ENCODE results near the gene RPP25.

GRCh38 chr15:74906067-74906449, 50.5 kb downstream of the RPP25 start:
- TF ChIP-seq POLR2A (IDR thresholded peaks at IDR 0.05) (no peak), CTCF (IDR thresholded peaks at IDR 0.05) (no peak)

Data from heart left ventricle (tissue), 13 donors.